A673 (cell line): Measurements from ENCODE around the gene EXOC8. TPM values are rescaled to one million over a fixed set of nuclear protein-coding genes. Genes with fewer than 3 reads are reported as not detected.
A peak's percentile ranks its signal among the peaks of the same experiment; 100 is the strongest.

Source experiments
- Bru-seq: library from RNA; stranded (reverse); fragments of 400-500 nt; gene quantifications from one replicate; lab custom pipeline; 2021; lab: Mats Ljungman, UMichigan
- BruChase-seq, 2 experiments: library from RNA; stranded (reverse); fragments of 400-500 nt; gene quantifications; one replicate each; lab custom pipeline; 2021; lab: Mats Ljungman, UMichigan
- BruUV-seq: library from RNA; stranded (reverse); fragments of 400-500 nt; replicated peaks from 2 replicates; lab custom pipeline; 2021; lab: Mats Ljungman, UMichigan
- CTCF ChIA-PET: fragments of 300-600 bp; sonication (Branson Sonifier 250); formaldehyde crosslinking; loops from one replicate; lab custom pipeline; 2022; ENCODE audit warnings: antibody characterized with exemption; lab: Charles Lee
- POLR2A ChIA-PET: fragments of 300-600 bp; sonication (Branson Sonifier 250); formaldehyde crosslinking; loops from one replicate; lab custom pipeline; 2022; ENCODE audit warnings: antibody characterized with exemption; ENCODE audit not compliant: low non-redundant PET; lab: Charles Lee
- DNase-seq: peaks from one replicate; pipeline ENCODE4 v3.0.0-alpha.2; 2015; ENCODE audit warnings: low spot score
- H3K27ac ChIP-seq: fragments of 200-600 bp; sonication (generic); 2 replicates; pipeline ENCODE4 v1.5.1; 2016; ENCODE audit warnings: mixed run types, low read depth, mild to moderate bottlenecking, mixed read lengths, antibody characterized with exemption, low read length; ENCODE audit not compliant: poor library complexity, severe bottlenecking
- H3K27me3 ChIP-seq: fragments of 200-600 bp; sonication (generic); replicated peaks from 2 replicates; pipeline ENCODE4 v1.6.1; 2017; ENCODE audit warnings: mixed run types, low read depth, mild to moderate bottlenecking, mixed read lengths, antibody characterized with exemption, low read length; ENCODE audit not compliant: insufficient read depth, poor library complexity
- H3K36me3 ChIP-seq: fragments of 200-600 bp; sonication (generic); 2 replicates; pipeline ENCODE4 v1.6.1; 2016; ENCODE audit warnings: mixed run types, mild to moderate bottlenecking, mixed read lengths, antibody characterized with exemption, low read length; ENCODE audit not compliant: insufficient read depth, poor library complexity, severe bottlenecking
- H3K4me1 ChIP-seq: fragments of 200-600 bp; sonication (generic); 2 replicates; pipeline ENCODE4 v1.6.1; 2017; ENCODE audit warnings: mixed run types, mild to moderate bottlenecking, mixed read lengths, antibody characterized with exemption, low read length; ENCODE audit not compliant: insufficient read depth, poor library complexity, severe bottlenecking
- H3K4me3 ChIP-seq: fragments of 200-600 bp; sonication (generic); 2 replicates; pipeline ENCODE4 v1.5.1; 2016; ENCODE audit warnings: low read depth, mixed run types, mild to moderate bottlenecking, mixed read lengths, low read length; ENCODE audit not compliant: poor library complexity, severe bottlenecking
- H3K9me3 ChIP-seq: fragments of 200-600 bp; sonication (generic); 2 replicates; pipeline ENCODE4 v1.6.1; 2016; ENCODE audit warnings: mixed run types, low read depth, mild to moderate bottlenecking, mixed read lengths, antibody characterized with exemption, low read length; ENCODE audit not compliant: poor library complexity, severe bottlenecking
- EZH2 ChIP-seq: fragments of 200-600 bp; sonication (generic); IDR thresholded peaks from 2 replicates; pipeline ENCODE4 v1.6.1; 2017; ENCODE audit warnings: borderline replicate concordance, low read depth, mild to moderate bottlenecking, mixed read lengths, antibody characterized with exemption, low read length; ENCODE audit not compliant: poor library complexity, severe bottlenecking
- intact Hi-C: fragments of 100-400 bp; cut with micrococcal nuclease; formaldehyde crosslinking; loops from one replicate; pipeline ENCODE4 v1.10.0; 2022; ENCODE audit not compliant: unreplicated experiment
- long read RNA-seq: library from polyadenylated mRNA; stranded (forward); transcript quantifications from one replicate; pipeline ENCODE4 v2.0.0, GENCODE V29; 2022
- total RNA-seq: library from RNA; stranded (reverse); gene quantifications from 2 replicates; pipeline ENCODE4 v1.2.3, GENCODE V29; 2021
- TF ChIP-seq, protein P1 (sequence below): fragments of 300-800, 200-600 bp; sonication (generic); conservative IDR thresholded peaks from 2 replicates; pipeline ENCODE4 v1.5.1; 2017; ENCODE audit warnings: low read depth, mild to moderate bottlenecking, antibody characterized with exemption, low read length, moderate library complexity, mixed read lengths

EXOC8 gene, protein sequence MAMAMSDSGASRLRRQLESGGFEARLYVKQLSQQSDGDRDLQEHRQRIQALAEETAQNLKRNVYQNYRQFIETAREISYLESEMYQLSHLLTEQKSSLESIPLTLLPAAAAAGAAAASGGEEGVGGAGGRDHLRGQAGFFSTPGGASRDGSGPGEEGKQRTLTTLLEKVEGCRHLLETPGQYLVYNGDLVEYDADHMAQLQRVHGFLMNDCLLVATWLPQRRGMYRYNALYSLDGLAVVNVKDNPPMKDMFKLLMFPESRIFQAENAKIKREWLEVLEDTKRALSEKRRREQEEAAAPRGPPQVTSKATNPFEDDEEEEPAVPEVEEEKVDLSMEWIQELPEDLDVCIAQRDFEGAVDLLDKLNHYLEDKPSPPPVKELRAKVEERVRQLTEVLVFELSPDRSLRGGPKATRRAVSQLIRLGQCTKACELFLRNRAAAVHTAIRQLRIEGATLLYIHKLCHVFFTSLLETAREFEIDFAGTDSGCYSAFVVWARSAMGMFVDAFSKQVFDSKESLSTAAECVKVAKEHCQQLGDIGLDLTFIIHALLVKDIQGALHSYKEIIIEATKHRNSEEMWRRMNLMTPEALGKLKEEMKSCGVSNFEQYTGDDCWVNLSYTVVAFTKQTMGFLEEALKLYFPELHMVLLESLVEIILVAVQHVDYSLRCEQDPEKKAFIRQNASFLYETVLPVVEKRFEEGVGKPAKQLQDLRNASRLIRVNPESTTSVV
- 13.0 and 13.8 TPM in 2 replicates for total RNA-seq
- Bru-seq, nascent RNA = percentile 89 among the genes with signal in this experiment
- percentile 99 among the genes with signal in this experiment for BruChase-seq, experiment 1, labeled RNA remaining after a 2-hour chase
- percentile 92 among the genes with signal in this experiment for BruChase-seq, experiment 2, labeled RNA remaining after a 6-hour chase
- long read RNA-seq, full-length matches to known transcripts = 8 of 8 reads
- long read RNA-seq, partial matches to known transcripts = 0 of 8 reads
- long read RNA-seq, other reads (novel, unspliced or antisense) = 0 of 8 reads

DNA sequence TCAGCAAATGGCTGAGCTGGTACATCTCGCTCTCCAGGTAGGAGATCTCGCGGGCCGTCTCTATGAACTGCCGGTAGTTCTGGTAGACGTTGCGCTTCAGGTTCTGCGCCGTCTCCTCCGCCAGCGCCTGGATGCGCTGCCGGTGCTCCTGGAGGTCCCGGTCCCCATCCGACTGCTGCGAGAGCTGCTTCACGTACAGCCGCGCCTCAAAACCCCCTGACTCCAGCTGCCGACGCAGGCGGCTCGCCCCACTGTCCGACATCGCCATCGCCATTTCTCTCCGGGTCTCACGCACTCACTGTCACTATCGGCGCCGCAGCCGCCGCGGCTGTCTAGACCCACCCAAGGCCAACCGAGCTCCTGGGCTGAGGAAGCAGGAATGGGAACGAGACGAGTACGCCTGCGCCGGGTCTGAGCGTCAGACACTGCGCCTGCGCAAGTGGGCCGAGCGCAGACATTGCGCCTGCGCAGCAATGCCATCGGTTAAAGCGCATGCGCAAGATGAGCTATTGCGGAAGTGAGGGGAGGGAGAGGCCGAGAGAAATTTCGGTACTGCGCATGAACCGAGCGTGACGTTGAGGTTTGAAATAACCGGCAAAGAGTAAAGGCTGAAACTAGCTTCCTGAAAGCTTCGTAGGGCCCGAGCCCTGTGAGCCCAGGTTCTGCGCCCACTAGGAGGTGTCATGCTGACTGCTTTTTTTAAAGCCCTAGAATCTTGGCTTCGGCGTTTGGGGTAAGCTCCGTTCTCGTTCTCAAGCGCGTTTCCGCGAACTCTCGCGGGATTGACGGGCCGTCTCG, at the start of gene EXOC8:
Gene EXOC8, minus strand, starts transcription at position 381 of the 798 bp plus-strand sequence. Its CDS starts 107 bp downstream, at position 274.
- TF ChIP-seq, protein P1, sequence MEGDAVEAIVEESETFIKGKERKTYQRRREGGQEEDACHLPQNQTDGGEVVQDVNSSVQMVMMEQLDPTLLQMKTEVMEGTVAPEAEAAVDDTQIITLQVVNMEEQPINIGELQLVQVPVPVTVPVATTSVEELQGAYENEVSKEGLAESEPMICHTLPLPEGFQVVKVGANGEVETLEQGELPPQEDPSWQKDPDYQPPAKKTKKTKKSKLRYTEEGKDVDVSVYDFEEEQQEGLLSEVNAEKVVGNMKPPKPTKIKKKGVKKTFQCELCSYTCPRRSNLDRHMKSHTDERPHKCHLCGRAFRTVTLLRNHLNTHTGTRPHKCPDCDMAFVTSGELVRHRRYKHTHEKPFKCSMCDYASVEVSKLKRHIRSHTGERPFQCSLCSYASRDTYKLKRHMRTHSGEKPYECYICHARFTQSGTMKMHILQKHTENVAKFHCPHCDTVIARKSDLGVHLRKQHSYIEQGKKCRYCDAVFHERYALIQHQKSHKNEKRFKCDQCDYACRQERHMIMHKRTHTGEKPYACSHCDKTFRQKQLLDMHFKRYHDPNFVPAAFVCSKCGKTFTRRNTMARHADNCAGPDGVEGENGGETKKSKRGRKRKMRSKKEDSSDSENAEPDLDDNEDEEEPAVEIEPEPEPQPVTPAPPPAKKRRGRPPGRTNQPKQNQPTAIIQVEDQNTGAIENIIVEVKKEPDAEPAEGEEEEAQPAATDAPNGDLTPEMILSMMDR = no peak
- no peak for TF ChIP-seq EZH2
- intact Hi-C loops = no loop called here
- Histone ChIP-seq H3K4me1 (peaks cover 15% of the 10 kb centered on the region), H3K27ac (peak within 1 kb of the TSS; percentile 86), H3K27me3 (no peaks in the 10 kb centered on the region), H3K9me3 (no peaks in the 10 kb centered on the region), H3K36me3 (no peaks in the 10 kb centered on the region), H3K4me3 (peak within 1 kb of the TSS; percentile 74)
- BruUV-seq = no TSS peak
- POLR2A ChIA-PET = interaction anchor here (0.6 kb wide), 3 partner anchors 17 to 650 kb away, joined by 3 read pairs; no protein-coding TSS in a partner anchor
- CTCF ChIA-PET = interaction anchor here (1.0 kb wide), 1 partner anchor 266 kb away, joined by 4 read pairs; no protein-coding TSS in a partner anchor
- peak; percentile 98 for DNase-seq

DNA sequence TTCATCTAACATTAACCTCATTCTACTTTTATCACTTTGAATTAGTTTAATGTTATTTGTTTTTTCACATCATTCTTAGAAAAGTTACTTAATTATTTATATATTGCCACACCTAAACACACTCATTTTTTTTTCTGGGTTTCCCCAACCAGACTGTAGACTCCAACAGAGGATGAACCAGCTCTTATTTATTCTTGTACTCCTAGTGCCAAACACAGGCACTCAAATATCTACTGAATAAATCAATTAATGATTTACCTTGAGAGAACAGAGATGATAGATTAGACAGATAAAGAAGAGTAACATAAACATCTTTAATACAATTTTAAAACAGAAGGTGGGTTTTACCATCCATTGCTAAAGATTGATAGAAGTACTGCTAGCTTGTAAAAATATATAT, 48.8 kb upstream of the EXOC8 start:
- no peak for DNase-seq
- H3K4me1 ChIP-seq = peaks cover 24% of the 10 kb centered on the region
- no peaks in the 10 kb centered on the region for H3K9me3 ChIP-seq
- H3K4me3 ChIP-seq = no peak overlapping the region
- CTCF ChIA-PET = no interaction called here
- H3K27ac ChIP-seq = no peak overlapping the region
- BruUV-seq = no TSS peak
- TF ChIP-seq, protein P1 = no peak
- TF ChIP-seq EZH2 = no peak
- intact Hi-C loops = no loop called here
- H3K36me3 ChIP-seq = no peaks in the 10 kb centered on the region
- H3K27me3 ChIP-seq = no peaks in the 10 kb centered on the region
- POLR2A ChIA-PET = no interaction called here

DNA sequence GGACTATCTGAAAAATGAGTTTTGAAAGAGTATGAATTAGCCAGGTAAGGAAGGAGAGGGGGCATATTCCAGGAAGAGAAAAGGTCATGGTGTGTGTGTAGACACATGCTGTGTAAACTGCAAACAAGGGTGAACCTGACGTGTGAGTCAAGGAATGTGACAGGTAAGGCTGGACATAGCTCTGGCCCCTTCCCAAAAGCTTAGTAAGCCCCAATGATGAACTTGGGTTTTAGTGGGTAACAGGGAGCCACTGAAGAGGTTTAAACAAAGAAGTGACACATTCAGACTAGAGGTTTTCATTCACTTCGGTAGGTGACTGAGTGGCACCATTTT, 47.7 kb upstream of the EXOC8 start:
- no peaks in the 10 kb centered on the region for H3K36me3 ChIP-seq
- BruUV-seq = no TSS peak
- peaks cover 24% of the 10 kb centered on the region for H3K4me1 ChIP-seq
- ChIA-PET POLR2A (no interaction called here), CTCF (no interaction called here)
- intact Hi-C loops = no loop called here
- H3K4me3 ChIP-seq = no peak overlapping the region
- no peak for DNase-seq
- no peak overlapping the region for H3K27ac ChIP-seq
- no peak for TF ChIP-seq EZH2
- H3K9me3 ChIP-seq = no peaks in the 10 kb centered on the region
- H3K27me3 ChIP-seq = no peaks in the 10 kb centered on the region
